K562 (cell line): ENCODE data around the gene PIGL.

Source experiments
- BRCA1 ChIP-seq, 2 experiments: fragments of 450-650 bp in 1 of 2; sonication (generic) in 1 of 2; formaldehyde crosslinking in 1 of 2; IDR thresholded peaks; 2 replicates each; pipeline versions ENCODE4 v1.5.0 to v1.6.1; 2017 to 2020; ENCODE audit warnings: mild to moderate bottlenecking in 1 of 2, missing genetic modification reagents in 1 of 2
- MAFG ChIP-seq: fragments of 450-650 bp; conservative IDR thresholded peaks from 2 replicates; pipeline ENCODE4 v1.6.1; 2016; ENCODE audit warnings: missing genetic modification characterization, missing compliant biosample characterization

DNA sequence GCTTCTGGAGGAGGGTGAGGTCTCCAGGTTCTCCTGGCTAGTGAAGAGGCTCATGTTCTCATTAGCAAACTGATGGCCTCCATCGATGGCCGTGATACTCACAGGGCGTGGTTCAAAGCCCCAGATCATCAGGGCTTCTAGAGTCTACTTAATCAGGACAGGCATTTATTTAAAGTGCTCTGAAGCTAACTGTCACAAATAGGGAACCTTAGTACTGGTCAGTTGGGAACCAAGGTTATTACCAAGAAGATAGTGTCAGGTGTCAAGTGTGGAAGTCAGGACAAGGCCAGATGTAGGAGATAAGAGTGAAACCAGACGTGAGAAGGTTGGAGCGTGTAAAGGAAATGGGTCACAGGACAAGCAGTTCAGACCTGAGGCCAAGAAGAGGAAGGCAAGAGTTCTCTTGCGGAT is 56.9 kb downstream of the PIGL start:
- TF ChIP-seq BRCA1 (IDR thresholded peaks at IDR 0.05) (no peak), BRCA1 (CRISPR knock-in tag; IDR thresholded peaks at IDR 0.05) (no peak), MAFG (tag) (no peak)
